B cell (primary cell): ENCODE measurements around the gene NT5C3A. TPM values are rescaled to one million over a fixed set of nuclear protein-coding genes. Genes with fewer than 3 reads are reported as not detected.
"Not testable (repeated sequence)": the region's sequence is repeated elsewhere in the genome, so short reads cannot be mapped to it uniquely, and the experiment has no call there.

Source experiments
- ATAC-seq: fragments of 200-7000 bp; cut with Tn5 transposase; one replicate; pipeline ENCODE4 v1.10.0; 2021; ENCODE audit warnings: low read depth, mild to moderate bottlenecking, moderate number of reproducible peaks, moderate library complexity
- CTCF ChIA-PET: fragments of 350-600 bp; sonication (Branson Sonifier 250); formaldehyde crosslinking; loops from one replicate; lab custom pipeline; 2021; ENCODE audit warnings: antibody characterized with exemption, inconsistent platforms; lab: Charles Lee
- POLR2A ChIA-PET: fragments of 350-600 bp; sonication (Branson Sonifier 250); formaldehyde crosslinking; loops from one replicate; lab custom pipeline; 2021; ENCODE audit warnings: antibody characterized with exemption; lab: Charles Lee
- DNase-seq: peaks from one replicate; pipeline ENCODE4 v3.0.0; 2013
- H2AFZ ChIP-seq: 2 replicates; pipeline ENCODE4 v1.6.1; 2012; ENCODE audit warnings: mild to moderate bottlenecking, low read depth, low read length; ENCODE audit not compliant: insufficient read depth, poor library complexity, severe bottlenecking
- H3K27ac ChIP-seq, 2 donors: 1 replicate in 1 of 2; 2 replicates in 1 of 2; pipeline ENCODE4 v1.5.1; 2012 to 2013; ENCODE audit warnings: low read length in 2 of 2, mild to moderate bottlenecking in 2 of 2, moderate library complexity in 1 of 2
- H3K27me3 ChIP-seq, 4 experiments: fragments of 200-600 bp in 1 of 4; sonication (generic) in 1 of 4; replicated peaks in 1 of 4; 1 replicate in 2 of 4; 2 replicates in 2 of 4; pipeline versions ENCODE4 v1.6.1 to v1.7.0; 2013 to 2016; ENCODE audit warnings: low read length in 3 of 4, mild to moderate bottlenecking in 2 of 4, mixed read lengths in 1 of 4, moderate library complexity in 1 of 4; ENCODE audit not compliant: insufficient read depth in 4 of 4, control insufficient read depth in 3 of 4; ENCODE audit errors: control extremely low read depth in 1 of 4
- H3K36me3 ChIP-seq, 2 experiments: replicated peaks in 1 of 2; 1 replicate in 1 of 2; 2 replicates in 1 of 2; pipeline versions ENCODE4 v1.6.1 to v1.7.1; 2013; ENCODE audit warnings: low read length in 1 of 2; ENCODE audit not compliant: insufficient read depth in 2 of 2, control insufficient read depth in 1 of 2; ENCODE audit errors: control extremely low read depth in 1 of 2, extremely low read depth in 1 of 2
- H3K4me1 ChIP-seq, 2 donors: fragments of 200-600 bp in 1 of 2; sonication (generic) in 1 of 2; 1 replicate in 1 of 2; 2 replicates in 1 of 2; pipeline versions ENCODE4 v1.5.1 to v1.6.1; 2013 to 2017; ENCODE audit warnings: low read length in 2 of 2; ENCODE audit not compliant: control insufficient read depth in 2 of 2, insufficient read depth in 2 of 2
- H3K4me2 ChIP-seq: replicated peaks from 2 replicates; pipeline ENCODE3; 2012; ENCODE audit warnings: mild to moderate bottlenecking, low read depth, low read length; ENCODE audit not compliant: poor library complexity, severe bottlenecking
- H3K4me3 ChIP-seq, 5 experiments: fragments of 200-600 bp in 1 of 5; sonication (generic) in 1 of 5; 1 replicate in 3 of 5; 2 replicates in 2 of 5; pipeline versions ENCODE4 v1.5.1 to v1.7.0; 2011 to 2016; ENCODE audit warnings: low read length in 4 of 5, mild to moderate bottlenecking in 4 of 5, low read depth in 2 of 5, control low read depth in 1 of 5, moderate library complexity in 1 of 5; ENCODE audit not compliant: insufficient read depth in 1 of 5; ENCODE audit errors: control extremely low read depth in 1 of 5, extremely low read depth in 1 of 5
- H3K79me2 ChIP-seq: fragments of 200-600 bp; sonication (generic); one replicate; pipeline ENCODE4 v1.6.0; 2016; ENCODE audit warnings: low read length; ENCODE audit not compliant: control insufficient read depth, insufficient read depth
- H3K9ac ChIP-seq: fragments of 200-600 bp; sonication (generic); 2 replicates; pipeline ENCODE4 v1.6.1; 2017; ENCODE audit warnings: mild to moderate bottlenecking, low read length, moderate library complexity
- H3K9me3 ChIP-seq, 3 donors: one replicate each; pipeline versions ENCODE4 v1.6.1 to v1.7.1; 2013; ENCODE audit warnings: low read length in 2 of 3; ENCODE audit not compliant: control insufficient read depth in 2 of 3, insufficient read depth in 1 of 3; ENCODE audit errors: control extremely low read depth in 1 of 3
- H4K20me1 ChIP-seq: 2 replicates; pipeline ENCODE4 v1.6.0; 2012; ENCODE audit warnings: mild to moderate bottlenecking, low read length; ENCODE audit not compliant: insufficient read depth, control insufficient read depth, poor library complexity, severe bottlenecking
- H3K27ac Mint-ChIP-seq: one replicate; pipeline ENCODE4 v1.8.0; 2021; ENCODE audit warnings: mixed read lengths
- H3K27me3 Mint-ChIP-seq: one replicate; pipeline ENCODE4 v1.8.0; 2021; ENCODE audit warnings: mixed read lengths
- H3K4me1 Mint-ChIP-seq: one replicate; pipeline ENCODE4 v1.8.0; 2021; ENCODE audit warnings: mixed read lengths
- H3K4me3 Mint-ChIP-seq: one replicate; pipeline ENCODE4 v1.8.0; 2021; ENCODE audit warnings: mixed read lengths
- H3K9me3 Mint-ChIP-seq: one replicate; pipeline ENCODE4 v1.8.0; 2022; ENCODE audit warnings: mixed read lengths; ENCODE audit not compliant: insufficient read depth
- WGBS: methylation state at CpG from one replicate; pipeline ENCODE4 v1.1.5; 2013; ENCODE audit warnings: missing lambda C conversion rate; ENCODE audit not compliant: insufficient coverage; 5-methylcytosine and 5-hydroxymethylcytosine counted together
- intact Hi-C: fragments of 100-400 bp; cut with micrococcal nuclease; formaldehyde crosslinking; loops from one replicate; pipeline ENCODE4 v1.10.0; 2022
- polyA plus RNA-seq: library from polyadenylated mRNA; depleted of rRNA; stranded (reverse); fragments of >200 nt; gene quantifications from 2 replicates; pipeline ENCODE4 v1.2.3, GENCODE V29; 2012
- total RNA-seq, 2 donors: library from RNA; stranded (reverse); fragments of 120-200 nt in 1 of 2; gene quantifications; 1 replicate in 1 of 2; 2 replicates in 1 of 2; pipeline versions ENCODE4 v1.2.3 to v1.2.4, GENCODE V29; 2013 to 2022

Gene NT5C3A
- total and polyA plus RNA-seq, 2 donors (not counting 1 experiment from before 2014, with no cell fraction given) = 37.3 to 41.0 TPM

DNA sequence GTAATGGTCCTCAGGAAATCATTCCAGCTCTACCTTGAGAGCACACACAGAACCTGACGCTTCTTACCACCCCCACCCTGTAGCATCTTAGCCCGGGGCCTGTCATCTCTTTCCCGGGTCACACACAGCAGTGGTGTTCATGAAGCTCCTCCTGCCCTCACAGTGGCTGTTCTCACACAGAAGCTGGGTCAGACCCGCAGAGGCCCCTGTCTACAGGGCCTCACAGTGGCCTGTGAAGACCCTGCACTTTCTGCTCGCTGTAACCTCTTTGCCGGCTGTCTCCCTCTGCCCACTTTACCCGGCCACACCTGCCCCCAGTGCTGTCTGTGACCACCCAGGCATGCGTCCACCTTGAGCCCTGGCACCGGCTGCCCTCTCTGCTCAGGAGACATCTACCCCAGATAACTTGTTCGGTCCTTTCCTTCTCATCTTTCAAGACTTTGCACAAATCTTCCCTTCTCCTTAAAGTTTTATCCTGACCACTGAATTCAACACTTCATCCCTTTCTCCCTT, 58.4 kb downstream of the NT5C3A start:
- H3K27me3 ChIP-seq, H3K4me1 ChIP-seq, H4K20me1 ChIP-seq, H3K9me3 Mint-ChIP-seq, H3K9me3 ChIP-seq, H3K4me3 Mint-ChIP-seq, CTCF ChIA-PET, H3K36me3 ChIP-seq, H3K27ac ChIP-seq, H3K4me1 Mint-ChIP-seq, intact Hi-C loops, H3K79me2 ChIP-seq, H3K27me3 Mint-ChIP-seq, H3K9ac ChIP-seq, H3K4me2 ChIP-seq, ATAC-seq, H3K4me3 ChIP-seq, POLR2A ChIA-PET, DNase-seq, H2AFZ ChIP-seq, H3K27ac Mint-ChIP-seq: not testable (repeated sequence)
- WGBS = 93% methylated on average over 8 of the region's 10 CpGs

DNA sequence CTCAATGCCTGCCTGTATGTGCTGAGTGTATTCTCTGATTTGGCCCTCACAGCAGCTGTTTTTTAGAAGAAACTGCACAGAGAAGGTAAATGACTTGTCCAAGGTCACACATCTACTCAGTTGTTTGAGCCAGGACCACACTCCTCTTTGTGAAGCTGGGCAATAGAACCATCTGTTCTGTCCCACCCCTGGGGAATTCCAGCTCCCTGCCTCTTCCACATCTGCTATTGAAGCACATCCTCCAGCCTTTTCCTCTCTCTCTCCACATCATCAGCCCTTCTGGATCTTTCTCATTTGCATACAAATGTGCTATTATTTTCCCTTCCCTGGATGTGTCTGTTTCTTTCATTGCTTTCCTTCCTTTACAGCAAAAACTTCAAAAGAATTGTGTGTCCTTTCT, 59.5 kb downstream of the NT5C3A start:
- H3K27ac Mint-ChIP-seq, POLR2A ChIA-PET, H3K36me3 ChIP-seq, H4K20me1 ChIP-seq, intact Hi-C loops, H3K4me3 ChIP-seq, H3K27me3 ChIP-seq, H3K4me3 Mint-ChIP-seq, CTCF ChIA-PET, H3K9me3 ChIP-seq, H2AFZ ChIP-seq, H3K9ac ChIP-seq, H3K27me3 Mint-ChIP-seq, H3K79me2 ChIP-seq, H3K4me1 ChIP-seq, H3K4me1 Mint-ChIP-seq, H3K4me2 ChIP-seq, DNase-seq, H3K27ac ChIP-seq, H3K9me3 Mint-ChIP-seq, ATAC-seq: not testable (repeated sequence)

GRCh38 chr7:32999380-32999779, 63.2 kb downstream of the NT5C3A start:
- intact Hi-C loops, H3K79me2 ChIP-seq, ATAC-seq, H4K20me1 ChIP-seq, H3K4me2 ChIP-seq, H2AFZ ChIP-seq, POLR2A ChIA-PET, H3K4me1 Mint-ChIP-seq, H3K4me3 Mint-ChIP-seq, H3K9ac ChIP-seq, H3K4me3 ChIP-seq, H3K27me3 ChIP-seq, H3K27ac ChIP-seq, H3K27ac Mint-ChIP-seq, DNase-seq, H3K4me1 ChIP-seq, H3K27me3 Mint-ChIP-seq, H3K36me3 ChIP-seq, H3K9me3 Mint-ChIP-seq, CTCF ChIA-PET, H3K9me3 ChIP-seq: not testable (repeated sequence)
- WGBS = 100% methylated on average over 1 of the region's 4 CpGs

GRCh38 chr7:32998361-32999171, 64.0 kb downstream of the NT5C3A start:
- H3K27me3 Mint-ChIP-seq = peaks cover 12% of the 10 kb centered on the region

More at GRCh38 chr7:32998361-32999171, 64.0 kb downstream of the NT5C3A start:
- H3K9me3 Mint-ChIP-seq, H3K79me2 ChIP-seq, H3K4me1 ChIP-seq, H3K4me3 Mint-ChIP-seq, H4K20me1 ChIP-seq, CTCF ChIA-PET, H3K4me3 ChIP-seq, H3K27ac ChIP-seq, H3K27me3 ChIP-seq, ATAC-seq, H2AFZ ChIP-seq, intact Hi-C loops, H3K4me2 ChIP-seq, H3K27ac Mint-ChIP-seq, DNase-seq, H3K4me1 Mint-ChIP-seq, H3K9ac ChIP-seq, H3K9me3 ChIP-seq, H3K36me3 ChIP-seq, POLR2A ChIA-PET: not testable (repeated sequence)
- WGBS = 13% methylated on average over 11 of the region's 14 CpGs
